GM18517 (cell line): ENCODE measurements around the gene CUL5.
A peak's percentile ranks its signal among the peaks of the same experiment; 100 is the strongest.
"Not testable (repeated sequence)": the region's sequence is repeated elsewhere in the genome, so short reads cannot be mapped to it uniquely, and the experiment has no call there.

Experiments
- ATAC-seq: cut with Tn5 transposase; IDR thresholded peaks from one replicate; pipeline ENCODE4 v1.9.1; 2021; ENCODE audit warnings: mild to moderate bottlenecking, moderate library complexity; ENCODE audit not compliant: unreplicated experiment

Gene CUL5

GRCh38 chr11:108019870-108020540, 11.3 kb downstream of the CUL5 start:
- ATAC-seq: no peak

- ATAC-seq: peak; percentile 71
These were observed 16.8 kb downstream of the CUL5 start for GRCh38 chr11:108025387-108026080.

GRCh38 chr11:108027057-108027456, 18.4 kb downstream of the CUL5 start:
- ATAC-seq: no peak

GRCh38 chr11:108028822-108029441, 20.2 kb downstream of the CUL5 start:
- not testable (repeated sequence) for ATAC-seq

- ATAC-seq: not testable (repeated sequence)
These were observed 22.9 kb downstream of the CUL5 start for GRCh38 chr11:108031604-108032003.

- ATAC-seq: no peak
These were observed 24.1 kb downstream of the CUL5 start for GRCh38 chr11:108032800-108033199.

GRCh38 chr11:108034034-108034433, 25.3 kb downstream of the CUL5 start:
- no peak for ATAC-seq

GRCh38 chr11:108034952-108035351, 26.3 kb downstream of the CUL5 start:
- no peak for ATAC-seq

GRCh38 chr11:108035690-108036089, 27.0 kb downstream of the CUL5 start:
- no peak for ATAC-seq

- ATAC-seq: no peak
These were observed 28.5 kb downstream of the CUL5 start for GRCh38 chr11:108037211-108037610.

GRCh38 chr11:108037636-108038035, 28.9 kb downstream of the CUL5 start:
- no peak for ATAC-seq

- no peak for ATAC-seq
These were observed 39.6 kb downstream of the CUL5 start for GRCh38 chr11:108048269-108048668.

- ATAC-seq: no peak
These were observed 53.6 kb downstream of the CUL5 start for GRCh38 chr11:108062336-108062735.

GRCh38 chr11:108063410-108063809, 54.7 kb downstream of the CUL5 start:
- ATAC-seq: no peak

GRCh38 chr11:108069947-108070346, 61.2 kb downstream of the CUL5 start:
- peak; percentile 69 for ATAC-seq

- ATAC-seq: no peak
These were observed 76.1 kb downstream of the CUL5 start for GRCh38 chr11:108084811-108085210.

- ATAC-seq: no peak
These were observed 77.0 kb downstream of the CUL5 start for GRCh38 chr11:108085672-108086071.

GRCh38 chr11:108092134-108092533, 83.4 kb downstream of the CUL5 start:
- ATAC-seq: no peak

- ATAC-seq: no peak
These were observed 84.6 kb downstream of the CUL5 start for GRCh38 chr11:108093128-108093904.

GRCh38 chr11:108097179-108097578, 88.5 kb downstream of the CUL5 start:
- no peak for ATAC-seq

GRCh38 chr11:108101090-108101775, 92.5 kb downstream of the CUL5 start:
- ATAC-seq: no peak
